Left lung (tissue), 10 donors: ENCODE results near the gene UBA52. TPM values are rescaled to one million over a fixed set of nuclear protein-coding genes. Genes with fewer than 3 reads are reported as not detected.

Source experiments
- ATAC-seq: fragments of 200-7000 bp; cut with Tn5 transposase; one replicate; pipeline ENCODE4 v1.9.1; 2020; ENCODE audit warnings: moderate library complexity
- DNase-seq, 4 donors: peaks; one replicate each; pipeline ENCODE4 v3.0.0-alpha.2; 2013 to 2020
- H3K27ac ChIP-seq, 2 donors: fragments of 200-600 bp; sonication (generic) in 1 of 2; one replicate each; pipeline versions ENCODE4 v1.5.0 to v1.8.0; 2020 to 2021
- H3K27me3 ChIP-seq, 2 donors: fragments of 200-600 bp; sonication (generic) in 1 of 2; one replicate each; pipeline versions ENCODE4 v1.5.0 to v1.8.0; 2020 to 2021
- H3K36me3 ChIP-seq, 2 donors: fragments of 200-600 bp; sonication (generic) in 1 of 2; one replicate each; pipeline versions ENCODE4 v1.5.0 to v1.8.0; 2020 to 2021
- H3K4me1 ChIP-seq, 2 donors: fragments of 200-600 bp; one replicate each; pipeline ENCODE4 v1.8.0; 2021
- H3K4me3 ChIP-seq, 2 donors: fragments of 200-600 bp; sonication (generic) in 1 of 2; one replicate each; pipeline versions ENCODE4 v1.5.0 to v1.8.0; 2020 to 2021; ENCODE audit warnings: mild to moderate bottlenecking in 1 of 2
- H3K9me3 ChIP-seq, 2 donors: fragments of 200-600 bp; sonication (generic) in 1 of 2; one replicate each; pipeline versions ENCODE4 v1.5.0 to v1.8.0; 2020 to 2021
- intact Hi-C, 2 donors: fragments of 100-400 bp; cut with DNase I; formaldehyde crosslinking; loops; one replicate each; pipeline versions ENCODE4 v1.11.2 to v1.14.2; 2022
- polyA plus RNA-seq, 6 donors: library from polyadenylated mRNA; unstranded; fragments of 120-200 nt; gene quantifications; one replicate each; pipeline ENCODE4 v1.2.1, GENCODE V29; 2013; ENCODE audit not compliant: insufficient read length in 6 of 6
- total RNA-seq, 2 donors: library from RNA; stranded (reverse); fragmentation: NEBNext Ultra II Directional; extraction: Animal tissue kit (Norgen Biotek cat#: 25700); gene quantifications; one replicate each; pipeline ENCODE4 v1.2.1, GENCODE V29; 2021
- TF ChIP-seq, protein P1 (sequence below), 2 donors: fragments of 200-600 bp; sonication (generic) in 1 of 2; IDR thresholded peaks; one replicate each; pipeline versions ENCODE4 v1.5.0 to v1.8.0; 2021; ENCODE audit warnings: antibody characterized with exemption in 2 of 2
- donor health status: DM: no; HTN: yes; CAD: no.
- donor health status: DM: no; HTN: no; CAD: no.

UBA52 gene
- total and polyA plus RNA-seq, 8 donors = 875 to 1,008 (median 931) TPM

DNA sequence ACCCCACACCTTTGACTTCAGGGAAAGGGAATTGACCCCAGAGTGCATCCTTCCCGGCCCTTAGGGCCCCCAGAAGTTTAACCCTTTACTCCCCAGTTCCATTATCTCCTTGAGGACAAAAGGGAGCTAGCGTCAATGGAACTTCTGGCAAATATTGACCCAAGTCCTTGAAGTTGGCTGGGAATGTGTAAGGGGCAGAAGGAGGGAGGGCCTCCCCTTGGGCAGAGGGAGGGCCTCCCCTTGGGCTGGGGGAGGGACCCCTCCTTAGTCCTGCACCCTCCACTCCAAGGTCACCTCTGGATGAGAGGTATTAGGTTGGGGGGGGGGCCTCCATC, 38.0 kb downstream of the UBA52 start:
- H3K27me3 ChIP-seq = peaks cover 91 to 96% of the 10 kb centered on the region in 2 donors
- ATAC-seq = peak; percentile 60

GRCh38 chr19:18610245-18610555, 38.5 kb downstream of the UBA52 start:
- peak; percentile 54 for ATAC-seq
- no peak for DNase-seq
- intact Hi-C loops = no loop called here

More for the DNA sequence above, 38.0 kb downstream of the UBA52 start:
- TF ChIP-seq, protein P1, sequence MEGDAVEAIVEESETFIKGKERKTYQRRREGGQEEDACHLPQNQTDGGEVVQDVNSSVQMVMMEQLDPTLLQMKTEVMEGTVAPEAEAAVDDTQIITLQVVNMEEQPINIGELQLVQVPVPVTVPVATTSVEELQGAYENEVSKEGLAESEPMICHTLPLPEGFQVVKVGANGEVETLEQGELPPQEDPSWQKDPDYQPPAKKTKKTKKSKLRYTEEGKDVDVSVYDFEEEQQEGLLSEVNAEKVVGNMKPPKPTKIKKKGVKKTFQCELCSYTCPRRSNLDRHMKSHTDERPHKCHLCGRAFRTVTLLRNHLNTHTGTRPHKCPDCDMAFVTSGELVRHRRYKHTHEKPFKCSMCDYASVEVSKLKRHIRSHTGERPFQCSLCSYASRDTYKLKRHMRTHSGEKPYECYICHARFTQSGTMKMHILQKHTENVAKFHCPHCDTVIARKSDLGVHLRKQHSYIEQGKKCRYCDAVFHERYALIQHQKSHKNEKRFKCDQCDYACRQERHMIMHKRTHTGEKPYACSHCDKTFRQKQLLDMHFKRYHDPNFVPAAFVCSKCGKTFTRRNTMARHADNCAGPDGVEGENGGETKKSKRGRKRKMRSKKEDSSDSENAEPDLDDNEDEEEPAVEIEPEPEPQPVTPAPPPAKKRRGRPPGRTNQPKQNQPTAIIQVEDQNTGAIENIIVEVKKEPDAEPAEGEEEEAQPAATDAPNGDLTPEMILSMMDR (IDR thresholded peaks at IDR 0.05) = no peak
- Histone ChIP-seq H3K36me3 (no peaks in the 10 kb centered on the region), H3K9me3 (no peaks in the 10 kb centered on the region), H3K27ac (no peak overlapping the region), H3K4me1 (peaks cover 22 to 46% of the 10 kb centered on the region in 2 donors), H3K4me3 (no peak overlapping the region)
- DNase-seq = peak in 1 of 4 donors; percentile 68
- intact Hi-C loops = no loop called here

GRCh38 chr19:18610556-18611326, 39.1 kb downstream of the UBA52 start:
- Histone ChIP-seq H3K9me3 (no peaks in the 10 kb centered on the region), H3K4me1 (peaks cover 22 to 44% of the 10 kb centered on the region in 2 donors), H3K36me3 (no peaks in the 10 kb centered on the region), H3K27ac (no peak overlapping the region), H3K27me3 (peaks cover 81 to 96% of the 10 kb centered on the region in 2 donors), H3K4me3 (no peak overlapping the region)
- intact Hi-C loops = no loop called here
- ATAC-seq (peak; percentile 8), DNase-seq (no peak)
- TF ChIP-seq, protein P1 (IDR thresholded peaks at IDR 0.05) = no peak

More at GRCh38 chr19:18610245-18610555, 38.5 kb downstream of the UBA52 start:
- no peak overlapping the region for H3K4me3 ChIP-seq
- H3K4me1 ChIP-seq = peaks cover 22 to 46% of the 10 kb centered on the region in 2 donors
- TF ChIP-seq, protein P1 (IDR thresholded peaks at IDR 0.05) = no peak
- H3K9me3 ChIP-seq = no peaks in the 10 kb centered on the region
- no peak overlapping the region for H3K27ac ChIP-seq
- H3K36me3 ChIP-seq = no peaks in the 10 kb centered on the region
- peaks cover 86 to 96% of the 10 kb centered on the region in 2 donors for H3K27me3 ChIP-seq

DNA sequence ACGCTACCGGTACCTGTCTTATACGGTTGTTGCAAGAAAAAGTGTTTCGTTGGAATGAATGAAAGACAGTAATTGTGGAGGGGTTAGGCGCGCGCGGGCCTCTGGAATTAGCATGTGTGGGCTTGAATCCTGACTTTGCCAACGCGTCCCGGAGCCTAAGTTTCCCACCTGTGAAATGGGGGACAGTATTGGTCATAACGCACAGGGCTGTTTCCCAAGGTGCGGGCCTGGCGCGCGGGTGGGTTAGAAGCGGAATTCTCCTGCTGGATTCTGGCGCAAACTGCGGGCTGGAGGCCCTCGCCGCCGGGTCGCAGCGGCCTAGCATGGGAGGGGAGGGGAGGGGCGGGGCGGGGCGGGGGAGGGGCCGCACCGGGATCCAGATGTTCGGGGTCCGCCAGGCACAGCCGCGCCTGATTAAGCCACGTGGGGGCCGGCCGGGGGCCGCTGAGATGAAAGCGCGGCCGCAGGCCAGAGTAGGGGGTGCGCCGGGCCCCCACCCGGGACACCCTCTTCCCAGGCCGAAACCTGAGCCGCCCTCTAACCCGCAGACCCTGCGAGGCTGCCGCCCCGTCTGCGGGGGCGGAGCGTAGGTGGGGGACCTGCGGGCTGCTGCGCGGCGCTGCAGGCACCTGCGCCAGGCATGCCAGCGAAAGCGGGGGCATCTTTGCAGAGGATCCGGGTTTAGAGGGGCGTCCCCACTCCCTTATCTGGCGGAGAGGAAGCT, 39.8 kb downstream of the UBA52 start:
- ATAC-seq = no peak
- no peaks in the 10 kb centered on the region for H3K9me3 ChIP-seq
- intact Hi-C loops = no loop called here
- H3K4me3 ChIP-seq = no peak overlapping the region
- no peak overlapping the region for H3K27ac ChIP-seq
- peaks cover 22 to 38% of the 10 kb centered on the region in 2 donors for H3K4me1 ChIP-seq
- TF ChIP-seq, protein P1 (IDR thresholded peaks at IDR 0.05) = no peak
- DNase-seq = no peak
- H3K27me3 ChIP-seq = peaks cover 75 to 95% of the 10 kb centered on the region in 2 donors
- no peaks in the 10 kb centered on the region for H3K36me3 ChIP-seq

GRCh38 chr19:18612051-18612771, 40.6 kb downstream of the UBA52 start:
- ATAC-seq = no peak
- DNase-seq = no peak
- H3K27me3 ChIP-seq = peaks cover 71 to 99% of the 10 kb centered on the region in 2 donors
- no peaks in the 10 kb centered on the region for H3K36me3 ChIP-seq
- H3K4me3 ChIP-seq = peak overlapping the region; percentile 19 to 28
- TF ChIP-seq, protein P1 (IDR thresholded peaks at IDR 0.05) = no peak
- no peaks in the 10 kb centered on the region for H3K9me3 ChIP-seq
- intact Hi-C loops = no loop called here
- no peak overlapping the region for H3K27ac ChIP-seq
- H3K4me1 ChIP-seq = peaks cover 22 to 37% of the 10 kb centered on the region in 2 donors
